HEK293 (cell line): ENCODE measurements around the gene PARL.

Experiments used
- CTCF ChIA-PET: fragments of 350-600 bp; formaldehyde crosslinking; extraction: SDS; loops from one replicate; lab custom pipeline; 2021; ENCODE audit warnings: antibody characterized with exemption; lab: Yijun Ruan, JAX
- POLR2A ChIA-PET: fragments of 300-600 bp; formaldehyde crosslinking; extraction: SDS; loops from one replicate; lab custom pipeline; 2020; ENCODE audit warnings: antibody characterized with exemption, inconsistent platforms; lab: Yijun Ruan, JAX
- H3K27ac ChIP-seq: fragments of 200-500 bp; sonication (Bioruptor generic); 2 replicates; pipeline ENCODE4 v1.5.1; 2014; ENCODE audit warnings: low read depth, low read length, control low read depth, inconsistent platforms; ENCODE audit errors: extremely low read depth
- H3K36me3 ChIP-seq, 2 experiments: fragments of 200-500 bp in 1 of 2; sonication (Bioruptor generic) in 1 of 2; 1 replicate in 1 of 2; 2 replicates in 1 of 2; pipeline ENCODE4 v1.5.1; 2014 to 2017; ENCODE audit warnings: inconsistent platforms in 2 of 2, low read length in 2 of 2; ENCODE audit not compliant: control insufficient read depth in 2 of 2, insufficient read depth in 1 of 2
- H3K4me1 ChIP-seq: fragments of 200-500 bp; sonication (Bioruptor generic); 2 replicates; pipeline ENCODE4 v1.5.1; 2014; ENCODE audit warnings: mild to moderate bottlenecking, low read length, inconsistent platforms; ENCODE audit not compliant: control insufficient read depth, insufficient read depth
- H3K4me3 ChIP-seq: 2 replicates; pipeline ENCODE4 v1.5.1; 2011; ENCODE audit warnings: low read depth, mild to moderate bottlenecking, control low read depth, low read length, moderate library complexity
- H3K9me3 ChIP-seq: fragments of 200-500 bp; sonication (Bioruptor generic); 2 replicates; pipeline ENCODE4 v1.5.1; 2014; ENCODE audit warnings: low read depth, low read length, inconsistent platforms; ENCODE audit not compliant: control insufficient read depth, insufficient read depth
- EGR2 ChIP-seq: fragments of 450-650 bp; formaldehyde crosslinking; IDR thresholded peaks from 2 replicates; pipeline ENCODE4 v1.5.1; 2016; ENCODE audit warnings: low read depth, missing biosample characterization, missing genetic modification characterization
- MEIS1 ChIP-seq: sonication (generic); formaldehyde crosslinking; IDR thresholded peaks from 2 replicates; pipeline ENCODE4 v1.8.1; 2022; ENCODE audit warnings: missing genetic modification reagents, mild to moderate bottlenecking, borderline replicate concordance
- MZF1 ChIP-seq: fragments of 450-650 bp; formaldehyde crosslinking; IDR thresholded peaks from 2 replicates; pipeline ENCODE4 v1.5.1; 2017; ENCODE audit warnings: missing biosample characterization, missing genetic modification characterization, borderline replicate concordance
- PRDM1 ChIP-seq: fragments of 450-650 bp; formaldehyde crosslinking; IDR thresholded peaks from 2 replicates; pipeline ENCODE4; 2016; ENCODE audit warnings: missing biosample characterization, missing genetic modification characterization
- SCRT2 ChIP-seq: fragments of 450-650 bp; formaldehyde crosslinking; IDR thresholded peaks from 2 replicates; pipeline ENCODE4 v1.5.1; 2016; ENCODE audit warnings: missing biosample characterization, missing genetic modification characterization
- ZBTB49 ChIP-seq: fragments of 450-650 bp; formaldehyde crosslinking; IDR thresholded peaks from 2 replicates; pipeline ENCODE4 v1.5.1; 2016; ENCODE audit warnings: missing biosample characterization, missing genetic modification characterization, low read depth
- ZNF112 ChIP-seq: fragments of 450-650 bp; formaldehyde crosslinking; IDR thresholded peaks from 2 replicates; pipeline ENCODE4 v1.5.0; 2017; ENCODE audit warnings: missing biosample characterization, missing genetic modification characterization
- ZNF121 ChIP-seq: fragments of 450-650 bp; formaldehyde crosslinking; IDR thresholded peaks from 2 replicates; pipeline ENCODE4 v1.5.1; 2016; ENCODE audit warnings: missing biosample characterization, missing genetic modification characterization
- ZNF146 ChIP-seq: fragments of 450-650 bp; formaldehyde crosslinking; IDR thresholded peaks from 2 replicates; pipeline ENCODE4 v1.5.1; 2016; ENCODE audit warnings: missing biosample characterization, missing genetic modification characterization
- ZNF169 ChIP-seq: fragments of 450-650 bp; formaldehyde crosslinking; IDR thresholded peaks from 2 replicates; pipeline ENCODE4 v1.5.1; 2016; ENCODE audit warnings: missing biosample characterization, missing genetic modification characterization
- ZNF18 ChIP-seq: fragments of 450-650 bp; formaldehyde crosslinking; IDR thresholded peaks from 2 replicates; pipeline ENCODE4 v1.5.1; 2016; ENCODE audit warnings: missing biosample characterization, missing genetic modification characterization
- ZNF214 ChIP-seq: fragments of 450-650 bp; formaldehyde crosslinking; IDR thresholded peaks from 2 replicates; pipeline ENCODE4 v1.5.1; 2017; ENCODE audit warnings: missing biosample characterization, mild to moderate bottlenecking, missing genetic modification characterization, borderline replicate concordance
- ZNF221 ChIP-seq: fragments of 450-650 bp; formaldehyde crosslinking; IDR thresholded peaks from 2 replicates; pipeline ENCODE4 v1.5.1; 2017; ENCODE audit warnings: missing biosample characterization, missing genetic modification characterization, borderline replicate concordance
- ZNF394 ChIP-seq: fragments of 450-650 bp; formaldehyde crosslinking; IDR thresholded peaks from 2 replicates; pipeline ENCODE4 v1.5.1; 2016; ENCODE audit warnings: missing biosample characterization, missing genetic modification characterization, mild to moderate bottlenecking, moderate library complexity, borderline replicate concordance
- ZNF404 ChIP-seq: fragments of 450-650 bp; formaldehyde crosslinking; IDR thresholded peaks from 2 replicates; pipeline ENCODE4 v1.5.1; 2017; ENCODE audit warnings: missing biosample characterization, missing genetic modification characterization
- ZNF433 ChIP-seq: fragments of 450-650 bp; formaldehyde crosslinking; IDR thresholded peaks from 2 replicates; pipeline ENCODE4 v1.5.1; 2016; ENCODE audit warnings: missing biosample characterization, missing genetic modification characterization, low read depth
- ZNF555 ChIP-seq: fragments of 450-650 bp; formaldehyde crosslinking; conservative IDR thresholded peaks from 2 replicates; pipeline ENCODE4 v1.5.1; 2017; ENCODE audit warnings: missing biosample characterization, mild to moderate bottlenecking, missing genetic modification characterization, inconsistent platforms
- ZNF626 ChIP-seq: fragments of 450-650 bp; sonication (Bioruptor Pico); formaldehyde crosslinking; IDR thresholded peaks from 2 replicates; pipeline ENCODE4 v1.5.1; 2018; ENCODE audit warnings: missing biosample characterization, missing genetic modification characterization, inconsistent platforms
- ZNF704 ChIP-seq: fragments of 450-650 bp; formaldehyde crosslinking; IDR thresholded peaks from 2 replicates; pipeline ENCODE4 v1.5.1; 2016; ENCODE audit warnings: missing biosample characterization, missing genetic modification characterization
- ZNF776 ChIP-seq: fragments of 450-650 bp; formaldehyde crosslinking; IDR thresholded peaks from 2 replicates; pipeline ENCODE4 v1.5.0; 2017; ENCODE audit warnings: missing biosample characterization, missing genetic modification characterization, borderline replicate concordance
- ZSCAN30 ChIP-seq: fragments of 450-650 bp; IDR thresholded peaks from 2 replicates; pipeline ENCODE4 v1.5.1; 2018; ENCODE audit warnings: missing biosample characterization, mild to moderate bottlenecking, missing genetic modification characterization, moderate library complexity

The PARL gene

GRCh38 chr3:183885766-183886165 is 1.1 kb upstream of the PARL start (continued):
- TF ChIP-seq ZNF555 (tag by site-specific recombination): no peak
- TF ChIP-seq ZNF121 (tag by site-specific recombination): 0 out of 2 replicates have a peak, but pooled peaks have one; percentile 45
- TF ChIP-seq SCRT2 (tag by site-specific recombination): no peak
- no peak for TF ChIP-seq ZNF776 (tag by site-specific recombination)
- no peak for TF ChIP-seq MZF1 (tag by site-specific recombination)
- 0 out of 2 replicates have a peak, but pooled peaks have one; percentile 11 for TF ChIP-seq PRDM1 (tag by site-specific recombination)

GRCh38 chr3:183884097-183884426 is 618 bp downstream of the PARL start:
- TF ChIP-seq EGR2 (tag by site-specific recombination) (no peak), ZBTB49 (no peak), ZNF704 (tag by site-specific recombination) (no peak), ZNF626 (tag by site-specific recombination) (no peak), ZNF112 (tag by site-specific recombination) (no peak), ZNF18 (no peak), ZNF214 (no peak), ZNF394 (no peak), ZNF221 (tag by site-specific recombination) (no peak), MEIS1 (no peak), ZNF146 (tag by site-specific recombination) (no peak), ZSCAN30 (no peak), ZNF404 (tag by site-specific recombination) (no peak), ZNF433 (tag by site-specific recombination) (no peak), ZNF169 (tag by site-specific recombination) (no peak)
- CTCF ChIA-PET: interaction anchor here (0.6 to 1.6 kb wide), 11 partner anchors 12 to 410 kb away, joined by 3 to 6 read pairs (median 4); no protein-coding TSS in a partner anchor
- H3K4me1 ChIP-seq: no peaks in the 10 kb centered on the region
- POLR2A ChIA-PET: interaction anchor here (1.1 to 1.6 kb wide), 3 partner anchors 12 to 134 kb away, joined by 3 to 6 read pairs (median 5); partner anchors contain the start of genes ABCC5 and MAP6D1
- H3K4me3 ChIP-seq: peak overlapping the region; percentile 99
- H3K36me3 ChIP-seq: peaks cover 0 to 6% of the 10 kb centered on the region in 2 experiments; a peak in 2 of 3 replicates
- H3K9me3 ChIP-seq: no peaks in the 10 kb centered on the region
- H3K27ac ChIP-seq: peak overlapping the region; percentile 48; the same call in 1 of the 2 replicates
